Calu3 (cell line): ENCODE measurements around the gene PLXNB2. TPM values are rescaled to one million over a fixed set of nuclear protein-coding genes. Genes with fewer than 3 reads are reported as not detected.

Source experiments
- BruUV-seq: library from RNA; stranded (reverse); fragments of 400-500 nt; replicated peaks from 2 replicates; lab custom pipeline; 2021; lab: Mats Ljungman, UMichigan
- CTCF ChIA-PET: fragments of 300-600 bp; sonication (Branson Sonifier 250); formaldehyde crosslinking; loops from one replicate; lab custom pipeline; 2022; ENCODE audit warnings: antibody characterized with exemption; lab: Charles Lee
- DNase-seq: peaks from one replicate; pipeline ENCODE4 v3.0.0; 2022
- H3K27ac Mint-ChIP-seq: one replicate; pipeline ENCODE4 v1.8.0; 2022; ENCODE audit warnings: mixed read lengths; ENCODE audit not compliant: unreplicated experiment
- H3K27me3 Mint-ChIP-seq: one replicate; pipeline ENCODE4 v1.8.0; 2022; ENCODE audit warnings: mixed read lengths; ENCODE audit not compliant: unreplicated experiment
- H3K36me3 Mint-ChIP-seq: one replicate; pipeline ENCODE4 v1.8.0; 2022; ENCODE audit warnings: mild to moderate bottlenecking, moderate library complexity, mixed read lengths; ENCODE audit not compliant: insufficient read depth, unreplicated experiment
- H3K4me1 Mint-ChIP-seq: one replicate; pipeline ENCODE4 v1.8.0; 2022; ENCODE audit warnings: mild to moderate bottlenecking, low read depth, mixed read lengths; ENCODE audit not compliant: unreplicated experiment
- H3K4me3 Mint-ChIP-seq: one replicate; pipeline ENCODE4 v1.8.0; 2022; ENCODE audit warnings: mild to moderate bottlenecking, low read depth, moderate library complexity, mixed read lengths; ENCODE audit not compliant: unreplicated experiment
- H3K9me3 Mint-ChIP-seq: one replicate; pipeline ENCODE4 v1.8.0; 2022; ENCODE audit warnings: low read depth, mixed read lengths; ENCODE audit not compliant: unreplicated experiment
- CTCF ChIP-seq: fragments of 200-600 bp; IDR thresholded peaks from one replicate; pipeline ENCODE4 v1.8.0; 2022; ENCODE audit warnings: antibody characterized with exemption; ENCODE audit not compliant: unreplicated experiment
- intact Hi-C: fragments of 100-400 bp; cut with micrococcal nuclease; formaldehyde crosslinking; loops from one replicate; pipeline ENCODE4 v1.10.0; 2022; ENCODE audit not compliant: unreplicated experiment
- total RNA-seq: library from RNA; stranded (reverse); gene quantifications from 2 replicates; pipeline ENCODE4 v1.2.3, GENCODE V29; 2022

PLXNB2 gene
- total RNA-seq, 1 experiment from 2014 or later, result 298 TPM

GRCh38 chr22:50297510-50298265, 9.8 kb downstream of the PLXNB2 start:
- CTCF ChIA-PET, result interaction anchor here (0.5 to 1.5 kb wide), 3 partner anchors 15 to 243 kb away, joined by 3 to 5 read pairs (median 4); no protein-coding TSS in a partner anchor
- peak overlapping the region; percentile 71 for H3K4me3 Mint-ChIP-seq
- DNase-seq, result no peak
- intact Hi-C loops, result no loop called here
- BruUV-seq, result no TSS peak
- peaks cover 64% of the 10 kb centered on the region for H3K4me1 Mint-ChIP-seq
- H3K27me3 Mint-ChIP-seq, result no peaks in the 10 kb centered on the region
- H3K9me3 Mint-ChIP-seq, result no peaks in the 10 kb centered on the region
- peaks cover 63% of the 10 kb centered on the region for H3K36me3 Mint-ChIP-seq
- no peak for TF ChIP-seq CTCF
- peak overlapping the region; percentile 46 for H3K27ac Mint-ChIP-seq

GRCh38 chr22:50296658-50297490, 10.6 kb downstream of the PLXNB2 start:
- no peak for TF ChIP-seq CTCF
- Mint-ChIP-seq H3K4me1 (peaks cover 66% of the 10 kb centered on the region), H3K36me3 (peaks cover 64% of the 10 kb centered on the region), H3K27ac (peak overlapping the region; percentile 46), H3K27me3 (no peaks in the 10 kb centered on the region), H3K9me3 (no peaks in the 10 kb centered on the region), H3K4me3 (peak overlapping the region; percentile 71)
- CTCF ChIA-PET, result interaction anchor here (0.5 to 1.5 kb wide), 8 partner anchors 8 to 323 kb away, joined by 3 to 6 read pairs (median 4); no protein-coding TSS in a partner anchor
- BruUV-seq, result no TSS peak
- DNase-seq, result no peak
- intact Hi-C loops, result no loop called here

- BruUV-seq, result no TSS peak
- peaks cover 61% of the 10 kb centered on the region for H3K4me1 Mint-ChIP-seq
Observed at GRCh38 chr22:50294319-50294656, 13.2 kb downstream of the PLXNB2 start.

More at GRCh38 chr22:50294319-50294656, 13.2 kb downstream of the PLXNB2 start:
- CTCF ChIA-PET, result interaction anchor here (0.7 to 2.2 kb wide), 8 partner anchors 10 to 67 kb away, joined by 3 to 26 read pairs (median 5); partner anchors contain the start of genes DENND6B, HDAC10 and PLXNB2
- DNase-seq, result no peak
- Mint-ChIP-seq H3K36me3 (peaks cover 54% of the 10 kb centered on the region), H3K4me3 (peak overlapping the region; percentile 90), H3K9me3 (no peaks in the 10 kb centered on the region), H3K27me3 (no peaks in the 10 kb centered on the region), H3K27ac (peak overlapping the region; percentile 63)
- intact Hi-C loops, result no loop called here
- no peak for TF ChIP-seq CTCF
